LNCAP (cell line): ENCODE measurements around the gene MCOLN1.

Experiments used
- TF ChIP-seq, protein P1 (sequence below): fragments of 450-650 bp; IDR thresholded peaks from 2 replicates; pipeline ENCODE4 v1.5.1; 2017; ENCODE audit warnings: mild to moderate bottlenecking

The MCOLN1 gene

DNA sequence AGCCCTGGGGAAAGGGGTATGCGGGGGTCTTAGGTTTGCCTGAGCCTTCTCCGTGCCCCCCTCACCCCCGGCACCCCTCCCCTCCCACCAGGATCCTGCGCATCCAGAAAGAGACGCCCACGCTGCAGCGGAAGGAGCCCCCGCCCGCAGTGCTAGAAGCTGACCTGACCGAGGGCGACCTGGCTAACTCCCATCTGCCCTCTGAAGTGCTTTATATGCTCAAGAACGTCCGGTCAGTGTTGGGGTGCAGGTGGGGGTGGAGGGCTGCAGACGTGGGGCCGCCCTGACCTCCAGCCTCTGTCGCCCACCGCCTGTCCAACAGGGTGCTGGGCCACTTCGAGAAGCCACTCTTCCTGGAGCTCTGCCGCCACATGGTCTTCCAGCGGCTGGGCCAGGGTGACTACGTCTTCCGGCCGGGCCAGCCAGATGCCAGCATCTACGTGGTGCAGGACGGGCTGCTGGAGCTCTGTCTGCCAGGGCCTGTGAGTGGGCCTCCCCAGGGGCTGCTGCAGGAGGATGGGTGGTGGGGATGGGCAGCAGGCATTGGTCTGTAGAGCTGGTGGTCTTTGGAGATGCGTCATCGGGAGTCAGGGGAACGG lies 17.5 kb downstream of the MCOLN1 start:
- TF ChIP-seq, protein P1, sequence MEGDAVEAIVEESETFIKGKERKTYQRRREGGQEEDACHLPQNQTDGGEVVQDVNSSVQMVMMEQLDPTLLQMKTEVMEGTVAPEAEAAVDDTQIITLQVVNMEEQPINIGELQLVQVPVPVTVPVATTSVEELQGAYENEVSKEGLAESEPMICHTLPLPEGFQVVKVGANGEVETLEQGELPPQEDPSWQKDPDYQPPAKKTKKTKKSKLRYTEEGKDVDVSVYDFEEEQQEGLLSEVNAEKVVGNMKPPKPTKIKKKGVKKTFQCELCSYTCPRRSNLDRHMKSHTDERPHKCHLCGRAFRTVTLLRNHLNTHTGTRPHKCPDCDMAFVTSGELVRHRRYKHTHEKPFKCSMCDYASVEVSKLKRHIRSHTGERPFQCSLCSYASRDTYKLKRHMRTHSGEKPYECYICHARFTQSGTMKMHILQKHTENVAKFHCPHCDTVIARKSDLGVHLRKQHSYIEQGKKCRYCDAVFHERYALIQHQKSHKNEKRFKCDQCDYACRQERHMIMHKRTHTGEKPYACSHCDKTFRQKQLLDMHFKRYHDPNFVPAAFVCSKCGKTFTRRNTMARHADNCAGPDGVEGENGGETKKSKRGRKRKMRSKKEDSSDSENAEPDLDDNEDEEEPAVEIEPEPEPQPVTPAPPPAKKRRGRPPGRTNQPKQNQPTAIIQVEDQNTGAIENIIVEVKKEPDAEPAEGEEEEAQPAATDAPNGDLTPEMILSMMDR = no peak

DNA sequence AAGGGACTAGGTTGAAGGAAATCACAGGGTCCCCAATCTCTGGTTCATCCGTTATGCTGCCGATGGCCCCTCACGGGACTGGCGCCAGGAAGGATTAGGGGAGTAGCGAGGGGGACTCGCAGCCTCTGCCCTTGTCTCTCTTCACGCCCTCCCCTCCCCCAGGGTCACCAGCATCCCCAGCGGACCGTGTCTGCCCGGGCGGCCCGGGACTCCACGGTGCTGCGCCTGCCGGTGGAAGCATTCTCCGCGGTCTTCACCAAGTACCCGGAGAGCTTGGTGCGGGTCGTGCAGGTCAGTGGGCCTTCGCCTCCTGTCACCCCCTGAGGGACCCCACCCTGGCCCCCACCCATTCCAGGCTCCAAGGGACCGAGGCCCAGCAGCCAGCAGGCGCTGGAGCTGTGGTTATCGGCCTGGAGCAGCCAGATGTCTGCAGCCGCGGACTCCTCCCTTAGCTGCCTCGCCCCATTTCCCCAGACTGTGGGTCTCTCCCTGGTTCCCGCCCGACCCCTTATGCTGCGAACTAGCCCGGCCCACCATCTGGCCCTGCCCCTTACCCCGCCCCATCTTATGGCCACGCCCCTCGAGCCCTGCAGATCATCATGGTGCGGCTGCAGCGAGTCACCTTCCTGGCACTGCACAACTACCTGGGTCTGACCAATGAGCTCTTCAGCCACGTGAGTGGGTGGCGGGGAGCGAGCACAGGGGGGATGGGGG lies 18.5 kb downstream of the MCOLN1 start:
- TF ChIP-seq, protein P1 = no peak

DNA sequence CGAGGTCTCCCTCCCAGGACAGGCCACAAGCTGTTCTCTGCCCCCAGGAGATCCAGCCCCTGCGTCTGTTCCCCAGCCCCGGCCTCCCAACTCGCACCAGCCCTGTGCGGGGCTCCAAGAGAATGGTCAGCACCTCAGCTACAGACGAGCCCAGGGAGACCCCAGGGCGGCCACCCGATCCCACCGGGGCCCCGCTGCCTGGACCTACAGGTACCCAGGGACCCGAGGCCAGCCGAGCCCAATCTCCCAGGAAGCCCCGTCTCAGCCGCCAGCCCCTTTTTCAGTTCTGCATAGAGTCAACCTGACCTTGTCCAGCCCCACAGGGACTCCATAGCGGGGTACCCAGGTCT lies 19.0 kb downstream of the MCOLN1 start:
- TF ChIP-seq, protein P1 = no peak

DNA sequence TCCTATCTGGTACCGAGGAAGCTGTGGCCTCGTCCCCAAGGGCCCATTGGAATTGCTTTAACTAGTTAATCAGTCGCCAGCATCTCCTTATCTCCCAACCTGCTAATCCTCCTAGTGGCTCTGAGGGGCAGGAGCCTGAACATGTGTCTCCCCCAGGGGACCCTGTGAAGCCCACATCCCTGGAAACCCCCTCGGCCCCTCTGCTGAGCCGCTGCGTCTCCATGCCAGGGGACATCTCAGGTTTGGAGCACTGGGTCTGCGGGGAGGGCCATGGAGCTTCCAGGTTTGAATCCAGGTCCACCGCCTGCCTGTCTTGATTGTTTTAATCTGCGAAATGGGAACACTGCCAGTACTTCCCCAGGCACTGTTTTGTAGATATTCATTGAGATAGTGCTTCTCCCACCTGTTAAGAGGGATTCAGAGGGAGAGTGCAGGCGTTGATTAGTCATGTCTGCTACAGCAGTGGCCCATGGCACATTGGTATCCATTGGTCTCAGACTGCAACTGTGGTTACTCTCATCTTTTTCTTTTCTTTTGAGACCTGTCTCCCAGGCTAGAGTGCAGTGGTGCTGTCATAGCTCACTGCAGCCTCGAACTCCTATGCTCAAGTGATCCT lies 19.5 kb downstream of the MCOLN1 start:
- TF ChIP-seq, protein P1 = no peak

DNA sequence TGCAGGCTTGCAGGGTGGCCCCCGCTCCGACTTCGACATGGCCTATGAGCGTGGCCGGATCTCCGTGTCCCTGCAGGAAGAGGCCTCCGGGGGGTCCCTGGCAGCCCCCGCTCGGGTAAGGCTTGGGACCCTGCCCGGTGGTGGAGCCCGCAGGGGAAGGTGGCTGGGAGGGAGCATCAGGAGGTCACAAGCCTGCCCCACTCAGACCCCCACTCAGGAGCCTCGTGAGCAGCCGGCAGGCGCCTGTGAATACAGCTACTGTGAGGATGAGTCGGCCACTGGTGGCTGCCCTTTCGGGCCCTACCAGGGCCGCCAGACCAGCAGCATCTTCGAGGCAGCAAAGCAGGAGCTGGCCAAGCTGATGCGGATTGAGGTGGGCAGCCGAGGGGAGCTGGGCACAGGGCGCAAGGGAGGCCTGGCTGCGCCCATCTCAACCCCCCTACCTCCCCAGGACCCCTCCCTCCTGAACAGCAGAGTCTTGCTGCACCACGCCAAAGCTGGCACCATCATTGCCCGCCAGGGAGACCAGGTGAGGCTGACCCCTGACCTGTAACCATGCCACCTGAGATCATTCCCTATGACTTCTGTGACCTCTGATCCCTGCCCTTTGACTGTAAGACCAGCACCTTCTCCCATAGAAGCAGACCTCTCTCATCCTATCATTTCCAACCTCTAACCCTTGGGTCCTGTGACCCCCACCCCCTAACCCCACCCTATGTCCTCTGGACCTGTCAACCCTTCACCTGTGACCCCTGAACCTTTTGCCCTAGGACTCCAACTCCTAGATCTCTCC lies 20.3 kb downstream of the MCOLN1 start:
- TF ChIP-seq, protein P1 = no peak

DNA sequence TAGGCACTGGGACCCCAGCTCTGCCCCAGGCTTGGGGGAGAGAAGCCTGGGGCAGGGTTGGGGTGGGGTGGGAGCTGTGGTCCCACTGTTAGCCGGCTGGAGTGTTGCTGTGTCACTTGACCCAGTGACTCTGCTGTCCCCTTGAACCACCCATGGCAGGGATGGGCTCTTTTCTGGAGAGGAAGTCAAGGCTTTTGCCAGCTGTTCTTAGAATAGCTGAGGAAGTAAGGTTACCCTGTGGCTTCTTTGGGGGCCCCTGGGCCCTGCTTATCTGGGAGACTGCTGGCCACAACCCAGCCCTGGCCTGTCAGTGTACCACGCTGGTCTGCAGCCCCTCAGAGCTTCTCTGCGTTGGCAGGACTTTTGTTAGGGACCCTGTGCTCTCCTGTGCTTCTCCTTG lies 22.2 kb downstream of the MCOLN1 start:
- TF ChIP-seq, protein P1 = no peak

DNA sequence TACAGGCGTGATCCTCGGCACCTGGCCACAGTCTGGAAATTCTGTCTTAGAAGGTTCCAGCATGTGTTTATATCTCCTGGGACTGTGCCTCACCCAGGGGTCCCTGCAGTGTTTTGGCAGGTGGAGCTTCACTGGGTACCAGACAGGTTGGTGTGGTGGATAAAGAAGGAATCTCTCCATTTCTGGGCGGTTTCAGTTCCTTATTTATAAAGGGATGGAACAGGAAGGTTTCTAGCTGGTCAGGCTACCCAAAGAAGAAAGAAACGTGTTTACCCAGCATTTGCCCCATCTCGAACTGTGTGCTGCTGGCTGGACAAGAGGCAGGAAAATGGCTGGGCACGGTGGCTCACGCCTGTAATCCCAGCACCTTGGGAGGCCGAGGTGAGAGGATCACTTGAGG lies 22.9 kb downstream of the MCOLN1 start:
- TF ChIP-seq, protein P1 = no peak
